Measurements from ENCODE around the gene ZNF518B.

Gene ZNF518B

DNA sequence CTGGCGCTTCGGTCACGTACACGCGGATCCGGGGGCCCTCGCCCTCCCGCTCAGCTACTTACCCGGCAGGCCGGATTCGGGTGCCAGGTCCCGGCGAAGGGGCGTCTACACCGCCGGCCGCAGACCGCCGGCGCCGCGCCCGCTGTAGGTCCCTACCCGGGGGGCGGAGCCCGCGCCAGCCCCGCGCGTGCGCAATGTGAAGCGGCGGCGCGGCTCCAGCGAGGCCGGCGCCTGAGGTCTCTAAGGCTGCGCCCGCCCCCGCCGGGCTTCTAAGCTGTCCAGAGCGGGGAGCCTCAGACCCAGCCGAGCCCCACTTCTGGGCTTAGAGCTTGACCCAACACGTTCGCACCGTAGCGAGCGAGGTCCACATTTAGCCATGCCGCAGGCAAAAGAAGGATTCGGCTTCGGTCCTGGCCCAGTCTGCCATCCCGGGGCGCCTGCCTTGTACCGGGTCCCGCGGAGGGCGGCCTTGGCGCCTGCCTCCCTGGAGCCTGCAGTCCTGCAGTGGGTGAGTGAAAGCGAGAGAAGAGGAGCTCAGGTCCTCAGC, at the start of gene ZNF518B:
Gene ZNF518B, minus strand, starts transcription at position 172 of the 547 bp plus-strand sequence. CDS start 11,098 bp downstream, outside the sequence.
- DNase-seq: peak; percentile 79

DNA sequence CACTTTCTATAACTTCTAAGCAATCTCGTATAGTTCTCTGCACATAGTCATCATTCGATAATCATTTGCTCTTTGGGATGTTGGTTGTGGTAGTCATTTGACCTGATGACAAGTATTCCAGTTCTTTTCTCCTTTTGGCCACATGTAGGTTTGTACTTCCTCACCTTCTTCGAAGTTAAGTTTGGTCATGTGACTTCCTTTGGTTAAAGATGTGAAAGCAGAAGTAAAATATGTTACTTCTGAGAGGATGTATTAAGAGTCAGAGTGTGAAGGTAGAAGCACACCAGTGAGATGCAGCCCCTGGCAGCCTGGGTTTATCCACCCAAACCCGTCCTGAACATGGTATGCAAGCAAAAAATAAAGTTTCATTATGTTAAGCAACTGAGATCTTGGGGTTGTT, 48.9 kb upstream of the ZNF518B start:
- no peak for DNase-seq

GRCh38 chr4:10504570-10505179, 47.4 kb upstream of the ZNF518B start:
- no peak for DNase-seq

DNA sequence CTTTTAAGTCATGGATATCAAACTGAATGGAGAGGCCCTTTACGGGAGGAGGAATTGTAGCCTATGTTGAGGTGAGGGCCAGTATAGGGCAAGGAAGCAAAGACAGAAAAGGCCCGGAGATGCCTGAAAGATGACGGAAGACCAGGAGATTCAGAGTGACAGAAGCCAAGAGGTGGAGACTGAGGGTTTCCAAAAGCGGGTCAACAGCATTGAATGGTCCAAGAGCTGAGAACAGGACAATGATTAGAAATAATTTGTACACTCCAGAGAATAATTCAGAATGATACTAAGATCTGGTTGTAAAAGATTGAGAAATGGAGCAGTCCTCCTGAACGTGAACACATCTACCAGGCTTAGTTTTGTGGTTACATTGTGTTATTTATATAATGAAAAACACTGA, 45.5 kb upstream of the ZNF518B start:
- DNase-seq: no peak

DNA sequence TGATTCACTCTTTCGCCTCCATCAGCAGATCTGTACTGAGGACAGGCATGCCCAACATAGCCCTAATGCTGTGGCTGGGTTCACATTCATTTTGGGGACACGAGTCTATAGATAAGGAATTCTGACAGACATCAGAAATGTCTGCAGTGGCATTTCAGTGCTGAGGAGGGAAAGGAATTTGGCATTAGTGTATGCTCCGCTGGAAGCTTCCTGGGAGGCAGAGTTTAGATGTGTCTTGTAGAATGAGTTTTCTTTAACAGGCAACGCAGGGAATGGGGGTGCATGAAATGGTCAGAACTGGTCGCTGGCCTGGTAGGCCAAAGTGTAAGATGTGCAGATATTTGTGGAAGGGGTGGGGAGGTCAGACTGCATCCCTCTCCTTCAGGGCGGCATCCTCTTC, 43.5 kb upstream of the ZNF518B start:
- no peak for DNase-seq

GRCh38 chr4:10496200-10496599, 39.0 kb upstream of the ZNF518B start:
- no peak for DNase-seq

DNA sequence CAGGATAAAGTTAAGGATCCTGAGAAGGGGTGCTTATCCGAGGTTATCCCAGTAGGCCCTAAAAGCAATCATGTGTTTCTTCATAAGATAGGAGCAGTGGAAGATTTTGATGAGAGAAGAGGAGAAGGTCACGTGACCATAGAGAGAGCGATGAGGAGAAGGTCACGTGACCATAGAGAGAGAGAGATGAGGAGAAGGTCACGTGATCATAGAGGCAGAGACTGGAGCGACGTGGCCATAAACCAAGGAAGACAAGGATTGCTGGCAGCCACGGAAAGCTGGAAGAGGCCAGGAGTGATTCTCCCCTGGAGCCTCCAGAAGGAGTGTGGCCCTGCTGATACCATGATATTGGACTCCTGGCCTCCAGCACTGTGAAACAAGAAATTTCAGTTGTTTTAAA, 38.4 kb upstream of the ZNF518B start:
- no peak for DNase-seq

- DNase-seq: no peak
Measured at GRCh38 chr4:10492464-10492863, 35.2 kb upstream of the ZNF518B start.

DNA sequence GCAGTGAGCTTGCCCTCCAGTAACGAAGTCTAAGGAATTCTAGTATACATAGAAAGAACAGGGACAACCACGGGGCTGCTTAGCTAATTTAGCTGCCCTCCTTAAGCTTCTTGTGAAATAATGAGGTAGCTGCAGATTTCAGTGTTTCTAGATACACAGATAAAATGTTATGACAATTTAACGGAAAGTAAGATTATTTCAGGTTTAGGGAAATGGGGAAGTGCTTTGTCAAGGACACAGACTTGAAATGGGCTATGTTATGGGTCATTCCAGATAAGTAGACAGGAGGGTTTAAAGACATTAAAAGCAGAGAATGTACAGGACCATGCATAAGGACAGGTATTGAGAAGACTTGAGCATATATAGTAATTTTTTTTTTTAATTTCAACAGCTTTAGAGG, 34.2 kb upstream of the ZNF518B start:
- no peak for DNase-seq

GRCh38 chr4:10490996-10491395, 33.8 kb upstream of the ZNF518B start:
- DNase-seq: no peak

DNA sequence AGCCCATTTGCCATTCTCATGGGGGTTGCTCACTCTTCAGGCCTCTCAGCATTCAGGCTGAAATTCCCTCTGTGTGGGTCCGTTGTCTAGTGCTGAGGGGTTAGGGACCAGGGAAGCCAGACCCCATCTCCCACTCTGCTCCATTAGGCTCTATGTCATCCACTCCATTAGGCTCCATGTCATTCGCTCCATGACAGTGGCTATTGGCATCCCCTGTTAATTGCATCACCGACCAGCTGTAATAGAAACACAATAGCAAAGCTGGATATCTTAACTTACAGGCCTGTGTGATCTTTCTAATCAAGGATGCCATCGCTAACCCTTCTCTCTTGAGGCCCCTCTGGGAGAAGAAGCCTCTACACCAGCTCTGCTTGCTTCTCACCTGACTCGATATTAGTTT, 25.7 kb upstream of the ZNF518B start:
- DNase-seq: no peak

- no peak for DNase-seq
Measured at GRCh38 chr4:10480616-10481015, 23.4 kb upstream of the ZNF518B start.

- no peak for DNase-seq
Measured at GRCh38 chr4:10478621-10479020, 21.4 kb upstream of the ZNF518B start.

DNA sequence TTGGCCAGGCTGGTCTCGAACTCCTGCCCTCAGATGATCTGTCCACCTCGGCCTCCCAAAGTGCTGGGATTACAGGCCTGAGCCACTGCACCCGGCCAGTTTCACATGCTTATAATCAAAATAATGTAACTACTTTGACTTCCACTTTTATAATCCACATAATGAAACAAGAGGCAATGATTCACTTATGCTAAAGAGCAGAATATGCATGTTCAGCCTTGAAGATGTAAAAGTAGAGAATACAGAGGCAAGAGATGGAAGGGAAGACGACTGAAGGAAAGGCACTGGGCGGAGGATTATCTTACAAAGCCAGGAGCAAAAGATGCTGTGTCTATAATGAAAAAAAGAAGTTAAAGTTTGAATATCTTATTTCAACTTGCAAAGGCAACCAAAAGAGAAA, 13.3 kb upstream of the ZNF518B start:
- no peak for DNase-seq

DNA sequence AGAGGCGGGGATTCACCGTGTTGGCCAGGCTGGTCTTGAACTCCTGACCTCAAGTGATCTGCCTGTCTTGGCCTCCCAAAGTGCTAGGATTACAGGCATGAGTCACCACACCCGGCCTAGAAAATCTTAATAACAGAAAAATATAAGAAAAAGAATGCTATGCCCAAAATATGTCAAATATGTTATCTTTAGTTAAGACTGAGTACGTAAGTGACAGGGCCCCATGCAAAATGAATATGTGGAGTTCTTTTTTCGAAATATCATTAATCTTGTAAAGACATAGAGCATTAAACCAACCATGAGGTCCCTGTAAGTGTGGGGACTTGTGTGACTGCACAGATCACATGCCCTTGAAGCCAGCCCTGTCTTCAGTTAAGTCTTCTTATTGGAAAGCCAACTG, 8.9 kb upstream of the ZNF518B start:
- no peak for DNase-seq

- DNase-seq: no peak
Measured at GRCh38 chr4:10462876-10463275, 5.7 kb upstream of the ZNF518B start.

DNA sequence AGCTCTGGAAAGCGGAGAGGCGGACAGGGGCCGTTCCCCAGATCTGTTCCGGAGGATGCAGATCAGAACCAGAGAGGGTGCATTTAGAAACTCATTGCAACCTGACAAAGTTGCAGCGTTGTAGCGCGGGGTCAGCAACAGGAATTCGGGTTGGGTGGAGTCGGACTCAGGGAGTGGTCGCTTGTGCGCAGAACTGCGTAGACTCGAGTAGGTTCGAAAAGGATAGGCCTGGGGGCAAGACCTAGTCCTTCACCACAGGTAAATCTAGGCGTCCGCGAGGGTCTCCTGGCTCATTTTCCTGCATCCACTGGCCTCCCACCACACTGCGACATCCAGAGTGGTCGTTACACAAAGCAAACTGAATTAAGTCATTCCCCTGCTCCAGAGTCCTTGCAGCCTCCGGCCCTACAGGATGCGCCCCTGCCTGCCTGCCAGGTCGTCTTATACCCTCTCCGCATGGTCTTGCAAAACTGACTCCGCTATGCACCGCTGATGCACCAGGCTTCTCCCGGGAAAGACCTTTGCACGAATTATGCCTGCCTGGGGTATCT, 4.7 kb upstream of the ZNF518B start:
- no peak for DNase-seq

GRCh38 chr4:10461091-10461849, 4.0 kb upstream of the ZNF518B start:
- peak; percentile 74 for DNase-seq

GRCh38 chr4:10460313-10461047, 3.3 kb upstream of the ZNF518B start:
- no peak for DNase-seq

DNA sequence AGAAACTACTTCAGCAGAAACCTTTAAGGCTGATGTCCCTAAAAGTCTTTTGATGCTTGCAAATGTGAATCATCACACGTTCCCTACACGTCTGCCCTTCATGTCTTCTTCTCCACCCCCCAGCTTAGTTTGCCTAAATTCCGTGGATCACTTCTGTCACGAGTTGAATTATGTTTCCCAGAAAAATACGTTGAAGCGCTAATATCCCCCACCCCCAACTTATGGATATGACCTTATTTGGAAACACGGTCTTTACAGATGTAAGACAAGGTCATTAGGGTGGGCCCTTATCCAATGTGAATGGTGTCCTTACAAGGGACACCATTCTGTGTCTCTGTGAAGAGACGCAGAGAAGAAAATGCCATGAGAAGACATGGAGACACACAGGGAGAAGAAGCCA, 2.1 kb upstream of the ZNF518B start:
- DNase-seq: no peak

DNA sequence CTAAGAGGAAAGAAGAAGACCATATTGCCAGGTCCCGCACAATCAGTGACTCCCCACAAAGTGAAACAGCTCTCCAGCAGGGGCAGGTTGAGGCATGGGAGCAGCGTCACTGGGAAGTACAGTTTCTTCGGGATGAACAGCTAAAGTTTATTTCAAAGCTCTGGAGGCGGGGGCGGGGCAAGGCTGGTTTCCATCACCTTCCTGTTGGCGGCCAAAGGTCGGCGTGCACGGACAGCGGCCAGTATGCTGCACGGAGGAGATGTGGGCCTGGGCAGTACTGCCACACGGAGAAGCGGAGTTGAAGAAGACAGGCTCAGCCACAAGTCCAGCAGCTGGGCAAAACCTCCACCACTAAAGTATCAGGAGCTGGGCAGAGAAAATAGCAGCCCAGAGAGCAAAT, 951 bp upstream of the ZNF518B start:
- DNase-seq: no peak

GRCh38 chr4:10456595-10457254, 501 bp downstream of the ZNF518B start:
- peak; percentile 58 for DNase-seq

DNA sequence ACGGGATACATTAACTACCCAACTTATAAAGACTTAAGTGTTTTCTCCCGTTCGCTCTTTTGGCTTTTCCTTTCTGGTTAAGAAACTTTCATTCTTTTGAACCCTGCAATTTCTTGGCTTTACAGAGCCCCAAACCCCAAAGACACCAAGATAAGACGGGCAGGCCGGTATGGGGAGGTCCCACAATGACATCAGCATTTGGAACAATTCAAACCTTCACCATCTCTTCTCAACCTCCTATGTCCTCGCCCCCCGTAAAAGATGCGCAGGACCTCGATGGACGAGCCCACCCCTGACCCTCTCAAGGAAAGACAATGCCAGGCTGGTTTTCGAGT, 999 bp downstream of the ZNF518B start:
- no peak for DNase-seq
